HCT116 (cell line): ENCODE measurements around the gene CBFB. TPM values are rescaled to one million over a fixed set of nuclear protein-coding genes. Genes with fewer than 3 reads are reported as not detected.

Experiments
- ATAC-seq: fragments of 200-7000 bp; cut with Tn5 transposase; 2 replicates; pipeline ENCODE4 v1.9.1; 2020; ENCODE audit warnings: mild to moderate bottlenecking, moderate library complexity
- BruUV-seq: library from RNA; stranded (reverse); fragments of 400-500 nt; replicated peaks from 2 replicates; lab custom pipeline; 2021; lab: Mats Ljungman, UMichigan
- CTCF ChIA-PET: fragments of 300-600 bp; sonication (Branson Sonifier 250); formaldehyde crosslinking; loops from one replicate; lab custom pipeline; 2021; ENCODE audit warnings: antibody characterized with exemption; lab: Charles Lee
- POLR2A ChIA-PET: fragments of 300-600, 350-600 bp; sonication (Branson Sonifier 250); formaldehyde crosslinking; loops from one replicate; lab custom pipeline; 2021; ENCODE audit warnings: antibody characterized with exemption; lab: Charles Lee
- RAD21 ChIA-PET, 2 experiments: fragments of 300-600 bp; sonication (Branson Sonifier 250); formaldehyde crosslinking; loops; one replicate each; lab custom pipeline; 2023; ENCODE audit warnings: low total read pairs in 2 of 2; ENCODE audit not compliant: uncharacterized antibody in 2 of 2, unreplicated experiment in 2 of 2, low non-redundant PET in 1 of 2; lab: Charles Lee
- DNase-seq: peaks from one replicate; pipeline ENCODE4 v3.0.0-alpha.2; 2010; ENCODE audit warnings: low read depth, low spot score
- H2AFZ ChIP-seq: fragments of 200-600 bp; shearing (Covaris generic), sonication (generic); 2 replicates; pipeline ENCODE4 v1.6.1; 2017; ENCODE audit warnings: low read depth, mixed run types, mixed read lengths, antibody characterized with exemption, low read length; ENCODE audit not compliant: poor library complexity, severe bottlenecking
- H3K27ac ChIP-seq: 2 replicates; pipeline ENCODE4 v1.5.1; 2012; ENCODE audit warnings: low read depth, low read length
- H3K27me3 ChIP-seq: fragments of 200-600 bp; sonication (generic); 2 replicates; pipeline ENCODE4 v1.6.1; 2016; ENCODE audit warnings: mixed run types, low read length, mixed read lengths; ENCODE audit not compliant: insufficient read depth
- H3K36me3 ChIP-seq, 2 experiments: fragments of 200-500 bp in 1 of 2; fragments of 200-600 bp in 1 of 2; sonication (Bioruptor generic) in 1 of 2; sonication (generic) in 1 of 2; 2 replicates each; pipeline versions ENCODE4 v1.5.1 to v1.6.1; 2014 to 2016; ENCODE audit warnings: low read length in 2 of 2, inconsistent platforms in 1 of 2, mixed read lengths in 1 of 2, mixed run types in 1 of 2; ENCODE audit not compliant: insufficient read depth in 2 of 2, control insufficient read depth in 1 of 2
- H3K4me1 ChIP-seq, 2 experiments: fragments of 200-600 bp in 1 of 2; sonication (generic) in 1 of 2; 2 replicates each; pipeline versions ENCODE4 v1.5.1 to v1.6.1; 2012 to 2017; ENCODE audit warnings: low read length in 2 of 2, inconsistent platforms in 1 of 2, mild to moderate bottlenecking in 1 of 2, mixed read lengths in 1 of 2, mixed run types in 1 of 2, moderate library complexity in 1 of 2; ENCODE audit not compliant: insufficient read depth in 2 of 2, control insufficient read depth in 1 of 2
- H3K4me2 ChIP-seq: fragments of 200-600 bp; sonication (generic); 2 replicates; pipeline ENCODE4 v1.6.1; 2017; ENCODE audit warnings: mixed run types, low read length, mixed read lengths
- H3K4me3 ChIP-seq, 2 experiments: fragments of 200-600 bp in 1 of 2; sonication (generic) in 1 of 2; replicated peaks in 1 of 2; 2 replicates each; pipeline ENCODE4 v1.5.1; 2011 to 2016; ENCODE audit warnings: low read length in 2 of 2, control low read depth in 1 of 2, low read depth in 1 of 2, mild to moderate bottlenecking in 1 of 2, mixed read lengths in 1 of 2, mixed run types in 1 of 2
- H3K79me2 ChIP-seq: fragments of 200-600 bp; sonication (generic); 2 replicates; pipeline ENCODE4 v1.6.1; 2017; ENCODE audit warnings: mild to moderate bottlenecking, mixed run types, low read length, moderate library complexity, mixed read lengths; ENCODE audit not compliant: insufficient read depth
- H3K9ac ChIP-seq: fragments of 200-600 bp; sonication (generic); 2 replicates; pipeline ENCODE4 v1.6.1; 2016; ENCODE audit warnings: low read length, mixed read lengths
- H3K9me2 ChIP-seq: fragments of 200-600 bp; sonication (generic), shearing (Covaris generic); 2 replicates; pipeline ENCODE4 v1.6.1; 2017; ENCODE audit warnings: mixed run types, mild to moderate bottlenecking, moderate library complexity; ENCODE audit not compliant: insufficient read depth
- H3K9me3 ChIP-seq, 2 experiments: fragments of 200-500 bp in 1 of 2; fragments of 200-600 bp in 1 of 2; sonication (Bioruptor generic) in 1 of 2; sonication (generic) in 1 of 2; 2 replicates each; pipeline ENCODE4 v1.6.1; 2014 to 2017; ENCODE audit warnings: low read length in 2 of 2, mixed read lengths in 2 of 2, inconsistent platforms in 1 of 2, low read depth in 1 of 2, mild to moderate bottlenecking in 1 of 2, mixed run types in 1 of 2, moderate library complexity in 1 of 2; ENCODE audit not compliant: control insufficient read depth in 1 of 2, insufficient read depth in 1 of 2
- H4K20me1 ChIP-seq: fragments of 200-600 bp; sonication (generic), shearing (Covaris generic); 2 replicates; pipeline ENCODE4 v1.6.1; 2017; ENCODE audit warnings: mixed run types, mild to moderate bottlenecking, moderate library complexity; ENCODE audit not compliant: insufficient read depth
- CTCF ChIP-seq, 3 experiments: fragments of 200-600 bp in 1 of 3; sonication (generic) in 1 of 3; IDR thresholded peaks in 2 of 3; conservative IDR thresholded peaks in 1 of 3; 2 replicates each; pipeline ENCODE4 v1.5.1; 2012 to 2017; ENCODE audit warnings: low read depth in 2 of 3, low read length in 2 of 3, antibody characterized with exemption in 1 of 3, borderline replicate concordance in 1 of 3, control low read depth in 1 of 3, mild to moderate bottlenecking in 1 of 3, mixed read lengths in 1 of 3, mixed run types in 1 of 3, moderate library complexity in 1 of 3; ENCODE audit not compliant: insufficient read depth in 1 of 3
- EZH2 ChIP-seq: fragments of 200-600 bp; sonication (generic); IDR thresholded peaks from 2 replicates; pipeline ENCODE4 v1.6.1; 2017; ENCODE audit warnings: antibody characterized with exemption, mixed run types
- EZH2phosphoT487 ChIP-seq: fragments of 200-600 bp; IDR thresholded peaks from 2 replicates; pipeline ENCODE4 v1.6.1; 2018; ENCODE audit warnings: antibody characterized with exemption, borderline replicate concordance
- MAX ChIP-seq: IDR thresholded peaks from 2 replicates; pipeline ENCODE4 v1.6.1; 2012
- POLR2AphosphoS5 ChIP-seq: IDR thresholded peaks from 2 replicates; pipeline ENCODE4 v1.6.1; 2011; ENCODE audit warnings: mild to moderate bottlenecking, low read depth, low read length, moderate library complexity
- RAD21 ChIP-seq: IDR thresholded peaks from 2 replicates; pipeline ENCODE4 v1.6.1; 2012; ENCODE audit warnings: low read depth, mild to moderate bottlenecking
- REST ChIP-seq: IDR thresholded peaks from 2 replicates; pipeline ENCODE4 v1.6.1; 2012; ENCODE audit warnings: low read depth
- SRF ChIP-seq: IDR thresholded peaks from 2 replicates; pipeline ENCODE4 v1.6.1; 2012; ENCODE audit warnings: low read depth
- TCF7L2 ChIP-seq: IDR thresholded peaks from 2 replicates; pipeline ENCODE4 v1.7.0; 2011; ENCODE audit warnings: borderline replicate concordance, inconsistent platforms; ENCODE audit not compliant: insufficient read depth, insufficient read length; ENCODE audit errors: extremely low read depth
- YY1 ChIP-seq: IDR thresholded peaks from 2 replicates; pipeline ENCODE4 v1.6.1; 2011; ENCODE audit warnings: low read length, low read depth, moderate library complexity, mild to moderate bottlenecking; ENCODE audit not compliant: insufficient replicate concordance; ENCODE audit errors: extremely low read depth
- ZBTB33 ChIP-seq: IDR thresholded peaks from 2 replicates; pipeline ENCODE4 v1.6.1; 2011; ENCODE audit warnings: mild to moderate bottlenecking, low read length, moderate library complexity; ENCODE audit not compliant: insufficient replicate concordance; ENCODE audit errors: extremely low read depth
- ZFX ChIP-seq: fragments of 450-650 bp; IDR thresholded peaks from 2 replicates; pipeline ENCODE4 v1.6.1; 2017
- ZNF274 ChIP-seq: fragments of 200-500 bp; sonication (Bioruptor generic); IDR thresholded peaks from 2 replicates; pipeline ENCODE4 v1.6.1; 2014; ENCODE audit warnings: mild to moderate bottlenecking, low read depth, low read length, inconsistent platforms
- intact Hi-C: fragments of 100-400 bp; cut with micrococcal nuclease; formaldehyde crosslinking; loops from 2 replicates; pipeline ENCODE4 v1.10.0; 2022
- total RNA-seq: library from RNA; stranded (reverse); gene quantifications from one replicate; pipeline ENCODE4 v1.2.1, GENCODE V29; 2021; ENCODE audit not compliant: unreplicated experiment

The CBFB gene
- total RNA-seq, 1 experiment from 2014 or later: 101 TPM

- no peaks in the 10 kb centered on the region for H3K9me3 ChIP-seq
- POLR2A ChIA-PET: no interaction called here
- H4K20me1 ChIP-seq: no peaks in the 10 kb centered on the region
- H3K4me3 ChIP-seq: no peak overlapping the region
- H3K27ac ChIP-seq: no peak overlapping the region
- ATAC-seq (no peak), DNase-seq (no peak)
- peaks cover 87% of the 10 kb centered on the region for H3K79me2 ChIP-seq
- H3K27me3 ChIP-seq: no peaks in the 10 kb centered on the region
- H3K9me2 ChIP-seq: no peaks in the 10 kb centered on the region
- RAD21 ChIA-PET: no interaction called here
- peaks cover 29 to 58% of the 10 kb centered on the region in 2 experiments for H3K4me1 ChIP-seq
- TF ChIP-seq EZH2 (no peak), MAX (no peak), ZFX (no peak), ZNF274 (no peak), ZBTB33 (no peak), YY1 (no peak), SRF (no peak), REST (no peak), TCF7L2 (no peak), EZH2phosphoT487 (no peak), CTCF (IDR thresholded peaks at IDR 0.05 in 2 of 3, conservative IDR thresholded peaks at IDR 0.05 in 1 of 3; ENCODE audit: borderline replicate concordance in 1 of 3, insufficient read depth in 1 of 3, low read depth in 2 of 3, low read length in 2 of 3) (no peak), POLR2AphosphoS5 (no peak), RAD21 (no peak)
- H3K4me2 ChIP-seq: peak overlapping the region; percentile 74
- CTCF ChIA-PET: no interaction called here
- BruUV-seq: no TSS peak
- H3K36me3 ChIP-seq: peaks cover 0 to 2% of the 10 kb centered on the region in 2 experiments; a peak in 2 of 4 replicates
- intact Hi-C loops: no loop called here
- H2AFZ ChIP-seq: no peak overlapping the region
- H3K9ac ChIP-seq: peak overlapping the region; percentile 34
Observed at GRCh38 chr16:67114793-67115192, 85.8 kb downstream of the CBFB start.
